Measurements from ENCODE around the gene KRTAP21-1. TPM values are rescaled to one million over a fixed set of nuclear protein-coding genes. Genes with fewer than 3 reads are reported as not detected.

The KRTAP21-1 gene
- total RNA-seq, 4 donors from 2014 or later: not detected

DNA sequence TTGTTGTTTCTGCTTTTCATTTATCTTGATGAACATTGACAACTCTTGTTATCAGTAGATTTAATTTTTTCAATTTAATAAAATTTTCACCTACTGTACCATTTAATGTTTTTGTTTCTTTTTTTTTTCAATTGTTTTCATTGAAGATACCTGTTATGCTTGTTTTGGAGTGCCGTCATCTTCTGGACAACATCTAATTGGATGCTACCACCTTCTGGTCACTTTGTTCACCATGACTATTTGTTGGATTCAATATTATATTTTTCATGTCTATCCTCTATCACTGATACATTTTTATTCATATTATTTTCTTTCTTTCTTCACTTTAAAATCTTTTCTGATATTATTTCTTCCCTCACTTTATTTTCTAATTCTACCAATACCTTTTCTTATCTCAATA lies 22.2 kb downstream of the KRTAP21-1 start:
- no peaks in the 10 kb centered on the region for H3K27me3 ChIP-seq
- intact Hi-C loops (cut with DNase I; ENCODE audit: low total_unique reads) (loop anchor here (5.0 to 10.0 kb wide), 2 partner anchors 291 to 388 kb away; partner anchors contain the start of genes KRTAP15-1 and KRTAP23-1), in situ Hi-C loops (cut with MboI; ENCODE audit: low sequenced_read_pairs in 4 of 4) (no loop called here)
- TF ChIP-seq POLR2A (IDR thresholded peaks at IDR 0.05): no peak
- no peak for TF ChIP-seq CTCF (IDR thresholded peaks at IDR 0.05 in 4 of 5, conservative IDR thresholded peaks at IDR 0.05 in 1 of 5)
- no peak overlapping the region for H3K4me3 ChIP-seq
- no peaks in the 10 kb centered on the region for H3K4me1 ChIP-seq
- ATAC-seq: no peak
- H3K36me3 ChIP-seq: no peaks in the 10 kb centered on the region
- H3K9me3 ChIP-seq: no peaks in the 10 kb centered on the region
- DNase-seq: no peak
- H3K27ac ChIP-seq: no peak overlapping the region

DNA sequence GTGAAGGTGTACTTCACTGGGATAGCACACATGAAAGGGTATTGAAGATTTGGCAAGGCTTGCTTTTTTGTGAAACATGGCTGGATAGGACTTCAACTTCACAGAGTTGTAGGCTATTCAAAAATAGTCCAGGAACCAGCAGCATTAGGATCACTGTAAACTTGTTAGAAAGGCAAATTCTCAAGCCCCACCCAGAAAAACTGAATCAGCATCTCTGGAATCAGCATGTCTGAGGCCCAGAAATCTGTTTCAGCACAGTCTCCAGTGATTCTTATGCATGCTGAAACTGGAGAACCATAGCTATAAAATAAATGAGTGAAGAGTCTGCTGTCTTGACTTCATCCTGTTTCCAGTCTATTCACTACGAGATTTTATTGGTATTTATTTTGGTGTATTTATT lies 28.5 kb downstream of the KRTAP21-1 start:
- in situ Hi-C loops (cut with MboI; ENCODE audit: low sequenced_read_pairs in 4 of 4) (no loop called here), intact Hi-C loops (cut with DNase I; ENCODE audit: low total_unique reads) (no loop called here)
- Histone ChIP-seq H3K27me3 (no peaks in the 10 kb centered on the region), H3K27ac (no peak overlapping the region), H3K4me3 (no peak overlapping the region), H3K36me3 (no peaks in the 10 kb centered on the region), H3K9me3 (no peaks in the 10 kb centered on the region), H3K4me1 (no peaks in the 10 kb centered on the region)
- TF ChIP-seq POLR2A (IDR thresholded peaks at IDR 0.05) (no peak), CTCF (IDR thresholded peaks at IDR 0.05 in 4 of 5, conservative IDR thresholded peaks at IDR 0.05 in 1 of 5) (no peak)
- DNase-seq: no peak
- no peak for ATAC-seq

DNA sequence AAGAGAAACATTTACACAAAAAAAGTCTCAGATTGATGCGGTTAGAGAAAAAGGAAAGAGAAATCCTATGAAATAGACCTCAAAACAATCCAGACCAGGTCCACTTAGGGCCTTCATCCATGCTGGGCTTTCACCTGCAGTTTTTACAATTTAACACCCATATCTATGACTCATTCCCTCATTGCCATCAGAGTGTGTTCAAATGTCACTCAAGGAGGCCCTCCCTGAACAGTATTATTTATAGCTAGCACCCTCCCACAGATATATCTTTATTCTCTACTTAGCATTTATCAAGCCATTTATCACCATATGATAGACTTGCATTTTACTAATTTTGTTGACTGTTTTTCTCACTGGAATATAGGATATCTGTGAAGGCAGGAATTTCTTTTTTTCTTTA lies 35.8 kb downstream of the KRTAP21-1 start:
- no peak for TF ChIP-seq CTCF (IDR thresholded peaks at IDR 0.05 in 4 of 5, conservative IDR thresholded peaks at IDR 0.05 in 1 of 5)
- TF ChIP-seq POLR2A (IDR thresholded peaks at IDR 0.05): no peak
- in situ Hi-C loops (cut with MboI; ENCODE audit: low sequenced_read_pairs in 4 of 4) (no loop called here), intact Hi-C loops (cut with DNase I; ENCODE audit: low total_unique reads) (no loop called here)
- no peak overlapping the region for H3K27ac ChIP-seq
- ATAC-seq (no peak), DNase-seq (no peak)
- no peaks in the 10 kb centered on the region for H3K27me3 ChIP-seq
- H3K36me3 ChIP-seq: no peaks in the 10 kb centered on the region
- H3K4me1 ChIP-seq: no peaks in the 10 kb centered on the region
- H3K4me3 ChIP-seq: no peak overlapping the region
- H3K9me3 ChIP-seq: no peaks in the 10 kb centered on the region

GRCh38 chr21:30718239-30718909 lies 36.9 kb downstream of the KRTAP21-1 start, which contains the start of gene KRTAP21-3:
Gene KRTAP21-3 (minus strand): TSS chr21:30718777. CDS start chr21:30718759, 18 bp downstream.
- Histone ChIP-seq H3K4me3 (no peak within 1 kb of the TSS), H3K27me3 (no peaks in the 10 kb centered on the region), H3K4me1 (no peaks in the 10 kb centered on the region), H3K27ac (no peak within 1 kb of the TSS), H3K9me3 (no peaks in the 10 kb centered on the region), H3K36me3 (no peaks in the 10 kb centered on the region)
- in situ Hi-C loops (cut with MboI; ENCODE audit: low sequenced_read_pairs in 4 of 4) (no loop called here), intact Hi-C loops (cut with DNase I; ENCODE audit: low total_unique reads) (no loop called here)
- ATAC-seq: no peak
- no peak for DNase-seq
- TF ChIP-seq CTCF (IDR thresholded peaks at IDR 0.05 in 4 of 5, conservative IDR thresholded peaks at IDR 0.05 in 1 of 5): no peak
- no peak for TF ChIP-seq POLR2A (IDR thresholded peaks at IDR 0.05)

DNA sequence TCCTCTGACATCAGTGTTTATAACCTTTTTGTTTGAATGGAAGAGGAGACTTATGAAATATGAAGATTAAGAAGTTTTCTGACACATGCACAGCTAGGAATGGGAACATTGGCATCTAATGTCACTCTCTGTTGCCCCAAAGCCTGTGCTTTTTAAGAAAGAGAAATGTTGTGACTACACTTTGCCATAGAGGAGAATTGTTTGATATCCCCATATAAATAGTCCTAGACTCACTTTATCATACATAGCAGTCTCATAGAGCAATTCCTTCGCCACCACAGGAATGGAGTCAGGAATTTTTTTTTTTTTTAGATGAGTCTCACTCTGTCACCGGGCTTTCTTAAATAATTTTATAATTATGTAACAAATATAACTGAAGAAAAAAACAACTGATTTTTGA lies 38.1 kb downstream of the KRTAP21-1 start:
- intact Hi-C loops (cut with DNase I; ENCODE audit: low total_unique reads): no loop called here
- no peak for ATAC-seq

More for the DNA sequence above, 38.1 kb downstream of the KRTAP21-1 start:
- H3K9me3 ChIP-seq: no peaks in the 10 kb centered on the region
- in situ Hi-C loops (cut with MboI; ENCODE audit: low sequenced_read_pairs in 4 of 4): no loop called here
- H3K36me3 ChIP-seq: no peaks in the 10 kb centered on the region
- no peak overlapping the region for H3K27ac ChIP-seq
- no peak for DNase-seq
- H3K4me3 ChIP-seq: no peak overlapping the region
- H3K27me3 ChIP-seq: no peaks in the 10 kb centered on the region
- no peaks in the 10 kb centered on the region for H3K4me1 ChIP-seq
- TF ChIP-seq POLR2A (IDR thresholded peaks at IDR 0.05): no peak
- TF ChIP-seq CTCF (IDR thresholded peaks at IDR 0.05 in 4 of 5, conservative IDR thresholded peaks at IDR 0.05 in 1 of 5): no peak
